ENCODE results near the gene CLIC5.

DNA sequence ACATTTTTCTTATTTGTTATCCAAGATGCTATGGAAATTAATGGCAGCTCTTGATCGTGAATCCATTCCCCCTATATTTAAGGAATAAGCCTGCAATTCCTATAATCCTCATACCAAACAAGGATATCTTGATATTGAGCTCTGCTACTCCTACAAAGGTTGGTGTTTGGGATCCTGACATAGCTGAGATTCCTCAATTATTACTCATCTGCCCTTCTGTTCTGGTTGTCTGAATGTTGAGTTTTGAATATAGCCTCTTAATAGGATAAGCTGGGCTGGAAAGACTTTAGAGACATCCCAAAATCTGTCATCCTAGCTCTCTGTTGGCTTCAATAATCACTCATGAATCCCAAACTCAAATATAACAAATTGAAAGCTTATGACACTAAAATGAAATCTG lies 49.9 kb downstream of the CLIC5 start:
- TF ChIP-seq GABPA (IDR thresholded peaks at IDR 0.05; ENCODE audit: borderline replicate concordance, insufficient read depth, low read length): no peak
- TF ChIP-seq EP300 (IDR thresholded peaks at IDR 0.05; ENCODE audit: borderline replicate concordance in 1 of 2, low read depth in 2 of 2, low read length in 2 of 2): no peak
- TF ChIP-seq SRF (IDR thresholded peaks at IDR 0.05; ENCODE audit: low read depth, low read length): no peak
- TF ChIP-seq SAP30 (IDR thresholded peaks at IDR 0.05; ENCODE audit: insufficient read depth, insufficient replicate concordance, low read length): no peak
- TF ChIP-seq CTCF (IDR thresholded peaks at IDR 0.05; ENCODE audit: control extremely low read depth in 1 of 3, insufficient read depth in 1 of 3, low read depth in 1 of 3, low read length in 3 of 3): no peak
- no peak for TF ChIP-seq EZH2 (IDR thresholded peaks at IDR 0.05; ENCODE audit: low read depth, low read length, severe bottlenecking)
- TF ChIP-seq KDM1A (IDR thresholded peaks at IDR 0.05; ENCODE audit: borderline replicate concordance, low read length): no peak
- TF ChIP-seq SP4 (IDR thresholded peaks at IDR 0.05; ENCODE audit: low read length): no peak
- no peak for TF ChIP-seq POLR2A (IDR thresholded peaks at IDR 0.05; ENCODE audit: control extremely low read depth in 1 of 2, low read depth in 2 of 2, low read length in 2 of 2)

Data from H1 (cell line).